Mesenchymal stem cell (in vitro differentiated cells and primary cell): ENCODE data around the gene FAM187B.

Experiments
- DNase-seq: peaks from one replicate; pipeline ENCODE4 v3.0.0-alpha.2; 2013
- H2AFZ ChIP-seq: one replicate; pipeline ENCODE4 v1.6.1; 2013; ENCODE audit warnings: low read depth, mild to moderate bottlenecking, control low read depth, inconsistent platforms, low read length, moderate library complexity
- H2AK5ac ChIP-seq: 2 replicates; pipeline ENCODE4 v1.6.1; 2013; ENCODE audit warnings: low read length, moderate library complexity, mild to moderate bottlenecking, inconsistent platforms; ENCODE audit not compliant: severe bottlenecking
- H2BK120ac ChIP-seq: one replicate; pipeline ENCODE4 v1.6.1; 2013; ENCODE audit warnings: low read depth, mild to moderate bottlenecking, inconsistent platforms, low read length, moderate library complexity
- H2BK12ac ChIP-seq, 2 experiments: one replicate each; pipeline ENCODE4 v1.6.1; 2013; ENCODE audit warnings: inconsistent platforms in 2 of 2, low read length in 2 of 2, mild to moderate bottlenecking in 2 of 2, moderate library complexity in 2 of 2, control low read depth in 1 of 2
- H2BK15ac ChIP-seq: one replicate; pipeline ENCODE4 v1.6.1; 2013; ENCODE audit warnings: mild to moderate bottlenecking, low read depth, inconsistent platforms; ENCODE audit not compliant: poor library complexity, severe bottlenecking
- H2BK5ac ChIP-seq: 2 replicates; pipeline ENCODE4 v1.6.1; 2013; ENCODE audit warnings: low read depth, mild to moderate bottlenecking, low read length, control low read depth, inconsistent platforms; ENCODE audit not compliant: poor library complexity, severe bottlenecking
- H3K14ac ChIP-seq, 2 experiments: one replicate each; pipeline ENCODE4 v1.6.1; 2013; ENCODE audit warnings: inconsistent platforms in 2 of 2, low read length in 2 of 2, control low read depth in 1 of 2, mild to moderate bottlenecking in 1 of 2, moderate library complexity in 1 of 2
- H3K18ac ChIP-seq, 2 experiments: one replicate each; pipeline ENCODE4 v1.6.1; 2013; ENCODE audit warnings: inconsistent platforms in 2 of 2, low read length in 2 of 2, control low read depth in 1 of 2, low read depth in 1 of 2, mild to moderate bottlenecking in 1 of 2
- H3K23ac ChIP-seq, 2 experiments: one replicate each; pipeline ENCODE4 v1.6.1; 2013; ENCODE audit warnings: inconsistent platforms in 2 of 2, low read length in 2 of 2, mild to moderate bottlenecking in 2 of 2, moderate library complexity in 2 of 2, control low read depth in 1 of 2
- H3K27ac ChIP-seq: 2 replicates; pipeline ENCODE4 v1.5.1; 2013; ENCODE audit warnings: mild to moderate bottlenecking, moderate library complexity, low read length, control low read depth, inconsistent platforms; ENCODE audit not compliant: poor library complexity, severe bottlenecking
- H3K27me3 ChIP-seq, 2 experiments: 2 replicates each; pipeline versions ENCODE4 v1.6.1 to v1.7.0; 2013; ENCODE audit warnings: low read length in 2 of 2, mild to moderate bottlenecking in 2 of 2, moderate library complexity in 2 of 2, control low read depth in 1 of 2, inconsistent platforms in 1 of 2; ENCODE audit not compliant: control insufficient read depth in 1 of 2, insufficient read depth in 1 of 2
- H3K36me3 ChIP-seq, 2 experiments: 2 replicates each; pipeline versions ENCODE4 v1.6.1 to v1.7.0; 2013; ENCODE audit warnings: low read length in 2 of 2, control low read depth in 1 of 2, inconsistent platforms in 1 of 2, low read depth in 1 of 2, mild to moderate bottlenecking in 1 of 2; ENCODE audit not compliant: insufficient read depth in 2 of 2, control insufficient read depth in 1 of 2
- H3K4ac ChIP-seq, 2 experiments: one replicate each; pipeline ENCODE4 v1.6.1; 2013; ENCODE audit warnings: inconsistent platforms in 2 of 2, low read length in 2 of 2, mild to moderate bottlenecking in 2 of 2, moderate library complexity in 2 of 2, control low read depth in 1 of 2, low read depth in 1 of 2
- H3K4me1 ChIP-seq: 2 replicates; pipeline ENCODE4 v1.6.1; 2013; ENCODE audit warnings: low read depth, low read length, control low read depth; ENCODE audit not compliant: control insufficient read depth, insufficient read depth
- H3K4me2 ChIP-seq: 2 replicates; pipeline ENCODE4 v1.6.1; 2013; ENCODE audit warnings: low read length, mild to moderate bottlenecking, inconsistent platforms; ENCODE audit not compliant: poor library complexity, severe bottlenecking
- H3K4me3 ChIP-seq, 2 experiments: 2 replicates each; pipeline versions ENCODE4 v1.5.1 to v1.7.0; 2013; ENCODE audit warnings: low read length in 2 of 2, mild to moderate bottlenecking in 2 of 2, control low read depth in 1 of 2, low read depth in 1 of 2; ENCODE audit not compliant: insufficient read depth in 1 of 2
- H3K79me1 ChIP-seq: replicated peaks from 2 replicates; pipeline ENCODE4 v1.6.1; 2013; ENCODE audit warnings: mild to moderate bottlenecking, control low read depth, low read length, inconsistent platforms; ENCODE audit not compliant: poor library complexity, severe bottlenecking
- H3K9ac ChIP-seq: 2 replicates; pipeline ENCODE4 v1.7.0; 2013; ENCODE audit warnings: mild to moderate bottlenecking, low read length, moderate library complexity
- H3K9me3 ChIP-seq: 2 replicates; pipeline ENCODE4 v1.7.0; 2013; ENCODE audit warnings: mild to moderate bottlenecking, low read length; ENCODE audit not compliant: control insufficient read depth
- H4K8ac ChIP-seq: one replicate; pipeline ENCODE4 v1.6.1; 2013; ENCODE audit warnings: inconsistent platforms, mild to moderate bottlenecking, low read length, moderate library complexity
- H4K91ac ChIP-seq: one replicate; pipeline ENCODE4 v1.6.1; 2013; ENCODE audit warnings: mild to moderate bottlenecking, low read length, inconsistent platforms
- WGBS: methylation state at CpG from one replicate; pipeline ENCODE4 v1.1.7; 2013; ENCODE audit warnings: mixed read lengths; 5-methylcytosine and 5-hydroxymethylcytosine counted together

FAM187B gene

DNA sequence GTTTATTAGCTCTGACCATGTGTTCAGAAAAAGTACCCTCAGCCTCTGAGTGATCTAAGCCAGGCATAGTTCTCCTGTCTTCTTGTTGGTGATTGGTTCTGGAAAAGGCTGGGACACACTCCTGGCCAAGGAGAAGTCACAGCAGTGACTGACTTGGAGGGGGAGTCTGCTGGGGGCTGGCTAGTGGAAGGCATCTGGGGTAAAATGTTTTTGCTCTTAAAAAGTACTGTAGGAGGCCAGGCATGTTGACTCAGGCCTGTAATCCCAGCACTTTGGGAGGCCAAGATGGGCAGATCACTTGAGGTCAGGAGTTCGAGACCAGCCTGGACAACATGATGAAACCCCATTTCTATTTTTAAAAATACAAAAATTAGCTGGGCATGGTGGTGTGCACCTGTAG is 21.7 kb downstream of the FAM187B start:
- no peaks in the 10 kb centered on the region for H3K79me1 ChIP-seq
- WGBS = no CpG with 5 or more reads among the region's 1 CpG
- H2BK12ac ChIP-seq = no peak overlapping the region
- no peak overlapping the region for H4K91ac ChIP-seq
- H3K4me1 ChIP-seq = no peaks in the 10 kb centered on the region
- no peak overlapping the region for H3K18ac ChIP-seq
- H3K9ac ChIP-seq = no peak overlapping the region
- no peak overlapping the region for H3K27ac ChIP-seq
- peaks cover 7 to 13% of the 10 kb centered on the region in 2 experiments for H3K27me3 ChIP-seq
- no peak overlapping the region for H3K4me3 ChIP-seq
- no peak overlapping the region for H2AK5ac ChIP-seq
- no peak overlapping the region for H3K4ac ChIP-seq
- no peak overlapping the region for H2AFZ ChIP-seq
- no peak overlapping the region for H4K8ac ChIP-seq
- no peaks in the 10 kb centered on the region for H3K36me3 ChIP-seq
- DNase-seq = no peak
- no peak overlapping the region for H3K14ac ChIP-seq
- H3K4me2 ChIP-seq = no peak overlapping the region
- no peak overlapping the region for H2BK5ac ChIP-seq
- no peaks in the 10 kb centered on the region for H3K9me3 ChIP-seq
- H3K23ac ChIP-seq = no peak overlapping the region
- no peak overlapping the region for H2BK15ac ChIP-seq
- no peak overlapping the region for H2BK120ac ChIP-seq

DNA sequence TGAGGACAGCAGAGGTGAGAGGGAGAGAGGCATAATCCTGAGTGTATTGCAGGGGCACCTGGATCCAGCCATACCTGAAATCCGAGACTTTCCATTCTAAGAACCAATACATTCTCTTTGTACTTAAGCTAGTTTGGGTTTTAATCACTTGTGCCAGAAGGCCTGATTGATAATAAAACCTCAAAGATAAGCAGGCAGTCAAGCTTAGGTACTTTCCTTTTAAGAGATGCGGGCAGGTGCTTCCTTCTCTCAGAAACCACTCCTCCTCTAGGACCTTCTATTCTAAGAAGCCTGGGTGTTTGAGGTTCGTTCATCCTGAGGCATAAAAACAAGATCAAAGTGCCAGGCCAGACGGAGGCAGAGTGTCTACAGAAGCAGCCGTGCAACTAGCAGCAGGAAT is 22.2 kb downstream of the FAM187B start:
- no peak overlapping the region for H3K9ac ChIP-seq
- H3K27ac ChIP-seq = no peak overlapping the region
- no peaks in the 10 kb centered on the region for H3K36me3 ChIP-seq
- no peak overlapping the region for H3K18ac ChIP-seq
- no peaks in the 10 kb centered on the region for H3K4me1 ChIP-seq
- no peak overlapping the region for H4K91ac ChIP-seq
- 62% methylated on average over 3 of the region's 5 CpGs for WGBS
- H3K9me3 ChIP-seq = no peaks in the 10 kb centered on the region
- H2BK15ac ChIP-seq = no peak overlapping the region
- H2AFZ ChIP-seq = no peak overlapping the region
- no peaks in the 10 kb centered on the region for H3K79me1 ChIP-seq
- H2BK12ac ChIP-seq = no peak overlapping the region
- no peak overlapping the region for H3K4me2 ChIP-seq
- no peak overlapping the region for H3K4me3 ChIP-seq
- H3K14ac ChIP-seq = no peak overlapping the region
- no peak overlapping the region for H3K4ac ChIP-seq
- peaks cover 7 to 13% of the 10 kb centered on the region in 2 experiments for H3K27me3 ChIP-seq
- no peak overlapping the region for H2AK5ac ChIP-seq
- H4K8ac ChIP-seq = no peak overlapping the region
- H2BK5ac ChIP-seq = no peak overlapping the region
- DNase-seq = no peak
- no peak overlapping the region for H2BK120ac ChIP-seq
- H3K23ac ChIP-seq = no peak overlapping the region

DNA sequence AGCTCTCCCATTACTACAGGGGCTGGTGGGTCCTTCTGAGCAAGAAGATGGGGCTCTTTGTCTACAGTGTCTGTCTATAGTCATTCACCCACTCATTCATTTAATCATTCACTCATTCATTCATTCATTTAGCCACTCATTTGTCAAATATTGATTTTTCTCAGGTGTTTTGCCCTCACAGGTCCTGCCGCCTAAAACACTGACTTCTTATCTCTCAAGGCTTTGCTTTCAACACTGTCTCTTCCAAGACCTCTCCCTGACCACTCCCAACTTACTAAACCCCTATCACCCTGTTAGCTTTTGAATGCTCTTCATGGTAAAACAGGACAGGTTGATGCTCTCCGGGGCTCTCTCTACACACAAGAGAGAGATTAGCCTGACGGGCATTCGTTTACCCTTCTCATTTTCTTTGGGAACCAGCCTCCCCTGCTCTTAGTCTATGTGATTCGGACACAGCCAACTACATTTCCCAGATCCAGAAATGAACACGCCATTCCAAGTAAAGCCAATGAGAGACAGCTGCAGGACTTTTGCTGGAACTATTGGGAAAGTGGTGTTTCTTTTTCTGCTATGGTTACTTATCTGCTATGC is 22.7 kb downstream of the FAM187B start:
- H3K4me2 ChIP-seq = no peak overlapping the region
- peaks cover 11 to 13% of the 10 kb centered on the region in 2 experiments for H3K27me3 ChIP-seq
- H3K27ac ChIP-seq = no peak overlapping the region
- no peak overlapping the region for H4K8ac ChIP-seq
- H3K4me1 ChIP-seq = no peaks in the 10 kb centered on the region
- no peaks in the 10 kb centered on the region for H3K9me3 ChIP-seq
- DNase-seq = no peak
- H3K4me3 ChIP-seq = no peak overlapping the region
- no peak overlapping the region for H2AFZ ChIP-seq
- H3K18ac ChIP-seq = no peak overlapping the region
- no peak overlapping the region for H3K14ac ChIP-seq
- H2BK120ac ChIP-seq = no peak overlapping the region
- H2AK5ac ChIP-seq = no peak overlapping the region
- no peak overlapping the region for H2BK15ac ChIP-seq
- 92% methylated on average over 5 of the region's 6 CpGs for WGBS
- no peak overlapping the region for H3K4ac ChIP-seq
- H3K23ac ChIP-seq = no peak overlapping the region
- no peak overlapping the region for H3K9ac ChIP-seq
- no peaks in the 10 kb centered on the region for H3K79me1 ChIP-seq
- no peak overlapping the region for H2BK12ac ChIP-seq
- H4K91ac ChIP-seq = no peak overlapping the region
- no peak overlapping the region for H2BK5ac ChIP-seq
- H3K36me3 ChIP-seq = no peaks in the 10 kb centered on the region

DNA sequence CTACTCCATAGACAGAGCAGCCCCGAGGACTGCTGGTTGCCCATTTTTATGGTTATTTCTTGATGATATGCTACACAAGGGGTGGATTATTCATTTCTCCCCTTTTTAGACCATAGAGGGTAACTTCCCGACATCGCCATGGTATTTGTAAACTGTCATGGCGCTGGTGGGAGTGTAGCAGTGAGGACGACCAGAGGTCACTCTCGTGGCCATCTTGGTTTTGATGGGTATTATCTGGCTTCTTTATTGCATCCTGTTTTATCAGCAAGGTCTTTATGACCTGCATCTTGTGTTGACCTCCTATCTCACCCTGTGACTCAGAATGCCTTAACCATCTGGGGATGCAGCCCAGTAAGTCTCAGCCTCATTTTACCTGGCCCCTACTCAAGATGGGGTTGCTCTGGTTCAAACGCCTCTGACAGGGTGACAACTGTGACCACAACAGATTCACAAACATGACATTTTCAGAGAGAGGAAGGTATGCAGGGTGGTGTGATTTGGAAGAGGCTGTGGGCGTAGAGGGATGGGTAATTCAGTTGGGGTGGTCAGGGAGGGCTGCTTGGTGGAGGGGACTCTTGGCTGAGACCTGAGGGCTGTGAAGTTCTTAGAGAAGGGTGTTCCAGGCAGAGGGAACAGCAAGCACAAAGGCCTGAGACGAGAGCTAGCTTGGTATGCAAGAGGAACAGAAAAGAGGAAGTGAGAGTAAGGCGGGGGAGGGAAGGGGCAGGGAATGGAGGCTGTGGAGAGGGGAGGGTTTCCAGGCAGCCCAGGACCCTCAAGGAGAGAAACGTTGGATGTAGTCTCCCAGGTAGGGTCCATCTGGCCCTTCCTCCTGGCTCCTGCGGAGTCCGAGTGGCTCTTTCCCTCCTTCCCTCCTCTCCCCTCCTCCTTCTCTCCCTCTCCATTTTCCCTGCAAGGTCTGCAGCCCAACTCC is 23.5 kb downstream of the FAM187B start:
- H2BK5ac ChIP-seq = no peak overlapping the region
- no peak overlapping the region for H3K14ac ChIP-seq
- no peak overlapping the region for H2BK15ac ChIP-seq
- no peak overlapping the region for H3K23ac ChIP-seq
- no peaks in the 10 kb centered on the region for H3K9me3 ChIP-seq
- no peaks in the 10 kb centered on the region for H3K36me3 ChIP-seq
- no peak overlapping the region for H3K9ac ChIP-seq
- H4K91ac ChIP-seq = no peak overlapping the region
- no peaks in the 10 kb centered on the region for H3K79me1 ChIP-seq
- H2AK5ac ChIP-seq = no peak overlapping the region
- H3K27ac ChIP-seq = no peak overlapping the region
- H3K27me3 ChIP-seq = peaks cover 13 to 15% of the 10 kb centered on the region in 2 experiments
- no peak overlapping the region for H3K4ac ChIP-seq
- H2AFZ ChIP-seq = no peak overlapping the region
- no peak overlapping the region for H3K4me3 ChIP-seq
- no peak for DNase-seq
- H3K4me1 ChIP-seq = no peaks in the 10 kb centered on the region
- no peak overlapping the region for H2BK12ac ChIP-seq
- no peak overlapping the region for H2BK120ac ChIP-seq
- H3K18ac ChIP-seq = no peak overlapping the region
- WGBS = 69% methylated on average over 10 of the region's 13 CpGs
- no peak overlapping the region for H4K8ac ChIP-seq
- H3K4me2 ChIP-seq = no peak overlapping the region
